ENCODE data around the gene SEMA5A. TPM values are rescaled to one million over a fixed set of nuclear protein-coding genes. Genes with fewer than 3 reads are reported as not detected.

The SEMA5A gene
- polyA plus RNA-seq, 1 donor from 2014 or later, result 3.2 TPM

DNA sequence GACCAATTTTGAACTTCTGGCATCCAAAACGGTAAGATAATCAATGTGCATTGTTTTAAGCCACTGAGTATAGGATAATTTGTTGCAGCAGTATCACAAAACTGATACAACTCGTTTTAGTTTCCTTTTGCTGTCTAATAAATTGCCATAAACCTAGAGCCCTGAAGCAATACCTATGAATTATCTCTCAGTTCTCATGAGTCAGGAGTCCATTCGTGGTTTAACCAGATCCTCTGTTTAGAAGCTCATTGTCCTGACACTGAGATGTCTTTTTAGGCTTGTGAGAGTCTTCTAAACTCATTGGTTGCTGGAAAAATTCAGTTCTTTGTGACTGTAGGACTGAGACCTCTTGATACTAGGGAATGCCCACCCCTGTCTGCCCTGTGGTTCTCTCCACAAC is 262.9 kb downstream of the SEMA5A start:
- Histone ChIP-seq H3K9me2 (ENCODE audit: insufficient read depth, low read length) (no peaks in the 10 kb centered on the region), H3K27me3 (ENCODE audit: insufficient read depth, low read depth, low read length) (no peaks in the 10 kb centered on the region), H4K20me1 (ENCODE audit: insufficient read depth) (no peaks in the 10 kb centered on the region), H3K27ac (ENCODE audit: low read length) (no peak overlapping the region), H2AFZ (ENCODE audit: low read depth, low read length) (no peak overlapping the region), H3K4me2 (ENCODE audit: low read length) (no peak overlapping the region), H3K79me2 (replicated peaks; ENCODE audit: insufficient read depth, low read length) (no peaks in the 10 kb centered on the region), H3K36me3 (ENCODE audit: insufficient read depth, low read length) (no peaks in the 10 kb centered on the region), H3F3A (ENCODE audit: insufficient read depth, low read length, poor library complexity, severe bottlenecking) (no peaks in the 10 kb centered on the region), H3K9ac (ENCODE audit: low read length) (no peak overlapping the region), H3K4me3 (ENCODE audit: low read length) (no peak overlapping the region), H3K9me3 (ENCODE audit: low read length) (peaks cover 5% of the 10 kb centered on the region)
- TF ChIP-seq POLR2AphosphoS5 (IDR thresholded peaks at IDR 0.05), result no peak
- no peak for TF ChIP-seq RAD21 (conservative IDR thresholded peaks at IDR 0.05)
- TF ChIP-seq SMC3 (conservative IDR thresholded peaks at IDR 0.05; ENCODE audit: poor library complexity), result no peak
- no peak for TF ChIP-seq TAF1 (IDR thresholded peaks at IDR 0.05; ENCODE audit: low read depth)
- no peak for TF ChIP-seq MXI1 (conservative IDR thresholded peaks at IDR 0.05; ENCODE audit: poor library complexity, severe bottlenecking)
- no peak for TF ChIP-seq EZH2 (IDR thresholded peaks at IDR 0.05; ENCODE audit: borderline replicate concordance, insufficient read depth, low read length, poor library complexity, severe bottlenecking)
- no peak for TF ChIP-seq EP300 (conservative IDR thresholded peaks at IDR 0.05; ENCODE audit: poor library complexity, severe bottlenecking)
- TF ChIP-seq REST (IDR thresholded peaks at IDR 0.05; ENCODE audit: borderline replicate concordance), result no peak
- TF ChIP-seq, protein P1, sequence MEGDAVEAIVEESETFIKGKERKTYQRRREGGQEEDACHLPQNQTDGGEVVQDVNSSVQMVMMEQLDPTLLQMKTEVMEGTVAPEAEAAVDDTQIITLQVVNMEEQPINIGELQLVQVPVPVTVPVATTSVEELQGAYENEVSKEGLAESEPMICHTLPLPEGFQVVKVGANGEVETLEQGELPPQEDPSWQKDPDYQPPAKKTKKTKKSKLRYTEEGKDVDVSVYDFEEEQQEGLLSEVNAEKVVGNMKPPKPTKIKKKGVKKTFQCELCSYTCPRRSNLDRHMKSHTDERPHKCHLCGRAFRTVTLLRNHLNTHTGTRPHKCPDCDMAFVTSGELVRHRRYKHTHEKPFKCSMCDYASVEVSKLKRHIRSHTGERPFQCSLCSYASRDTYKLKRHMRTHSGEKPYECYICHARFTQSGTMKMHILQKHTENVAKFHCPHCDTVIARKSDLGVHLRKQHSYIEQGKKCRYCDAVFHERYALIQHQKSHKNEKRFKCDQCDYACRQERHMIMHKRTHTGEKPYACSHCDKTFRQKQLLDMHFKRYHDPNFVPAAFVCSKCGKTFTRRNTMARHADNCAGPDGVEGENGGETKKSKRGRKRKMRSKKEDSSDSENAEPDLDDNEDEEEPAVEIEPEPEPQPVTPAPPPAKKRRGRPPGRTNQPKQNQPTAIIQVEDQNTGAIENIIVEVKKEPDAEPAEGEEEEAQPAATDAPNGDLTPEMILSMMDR (IDR thresholded peaks at IDR 0.05; ENCODE audit: poor library complexity, severe bottlenecking), result no peak

GRCh38 chr5:9282211-9282610 is 263.7 kb downstream of the SEMA5A start:
- H3K4me3 ChIP-seq (ENCODE audit: low read length), result no peak overlapping the region
- H3K9ac ChIP-seq (ENCODE audit: low read length), result no peak overlapping the region
- no peaks in the 10 kb centered on the region for H3K27me3 ChIP-seq (ENCODE audit: insufficient read depth, low read depth, low read length)
- H3F3A ChIP-seq (ENCODE audit: insufficient read depth, low read length, poor library complexity, severe bottlenecking), result no peaks in the 10 kb centered on the region
- H3K9me2 ChIP-seq (ENCODE audit: insufficient read depth, low read length), result no peaks in the 10 kb centered on the region
- no peak overlapping the region for H3K4me2 ChIP-seq (ENCODE audit: low read length)
- no peaks in the 10 kb centered on the region for H3K79me2 ChIP-seq (replicated peaks; ENCODE audit: insufficient read depth, low read length)
- no peaks in the 10 kb centered on the region for H4K20me1 ChIP-seq (ENCODE audit: insufficient read depth)
- TF ChIP-seq REST (IDR thresholded peaks at IDR 0.05; ENCODE audit: borderline replicate concordance) (no peak), POLR2AphosphoS5 (IDR thresholded peaks at IDR 0.05) (no peak), EZH2 (IDR thresholded peaks at IDR 0.05; ENCODE audit: borderline replicate concordance, insufficient read depth, low read length, poor library complexity, severe bottlenecking) (no peak), TAF1 (IDR thresholded peaks at IDR 0.05; ENCODE audit: low read depth) (no peak), SMC3 (conservative IDR thresholded peaks at IDR 0.05; ENCODE audit: poor library complexity) (no peak), RAD21 (conservative IDR thresholded peaks at IDR 0.05) (no peak), MXI1 (conservative IDR thresholded peaks at IDR 0.05; ENCODE audit: poor library complexity, severe bottlenecking) (no peak), EP300 (conservative IDR thresholded peaks at IDR 0.05; ENCODE audit: poor library complexity, severe bottlenecking) (no peak)
- TF ChIP-seq, protein P1 (IDR thresholded peaks at IDR 0.05; ENCODE audit: poor library complexity, severe bottlenecking), result no peak
- H2AFZ ChIP-seq (ENCODE audit: low read depth, low read length), result no peak overlapping the region
- H3K27ac ChIP-seq (ENCODE audit: low read length), result no peak overlapping the region
- no peaks in the 10 kb centered on the region for H3K36me3 ChIP-seq (ENCODE audit: insufficient read depth, low read length)
- peaks cover 5% of the 10 kb centered on the region for H3K9me3 ChIP-seq (ENCODE audit: low read length)
